Gastroesophageal sphincter (tissue), 4 donors: ENCODE measurements around the gene MPZ. TPM values are rescaled to one million over a fixed set of nuclear protein-coding genes. Genes with fewer than 3 reads are reported as not detected.

ENCODE experiments used
- ATAC-seq: fragments of 150-250 bp; one replicate; pipeline ENCODE4 v1.9.1; 2016; ENCODE audit warnings: mild to moderate bottlenecking, moderate library complexity
- H3K27ac ChIP-seq, 4 donors: fragments of 200-600 bp; sonication (generic) in 3 of 4; 1 replicate in 3 of 4; 2 replicates in 1 of 4; pipeline ENCODE4 v1.5.1; 2016 to 2019
- H3K27me3 ChIP-seq: fragments of 200-600 bp; sonication (generic); one replicate; pipeline ENCODE4 v1.5.1; 2019
- H3K36me3 ChIP-seq, 2 donors: fragments of 200-600 bp; sonication (generic); one replicate each; pipeline ENCODE4 v1.5.1; 2019; ENCODE audit warnings: control low read depth in 1 of 2
- H3K4me1 ChIP-seq, 3 donors: fragments of 200-600 bp; sonication (generic); 1 replicate in 2 of 3; 2 replicates in 1 of 3; pipeline ENCODE4 v1.5.1; 2016 to 2019; ENCODE audit warnings: control low read depth in 2 of 3
- H3K4me3 ChIP-seq, 2 donors: fragments of 200-600 bp; sonication (generic); one replicate each; pipeline ENCODE4 v1.5.1; 2019; ENCODE audit warnings: mild to moderate bottlenecking in 1 of 2, moderate library complexity in 1 of 2
- H3K9me3 ChIP-seq, 3 donors: fragments of 200-600 bp; sonication (generic); one replicate each; pipeline ENCODE4 v1.5.1; 2017 to 2019; ENCODE audit warnings: control low read depth in 2 of 3
- EP300 ChIP-seq: sonication (generic); formaldehyde crosslinking; IDR thresholded peaks from one replicate; pipeline ENCODE4 v1.6.1; 2017; ENCODE audit warnings: antibody characterized with exemption, mild to moderate bottlenecking
- POLR2A ChIP-seq, 2 donors: fragments of 450-650 bp; IDR thresholded peaks; one replicate each; pipeline ENCODE4 v1.6.1; 2017; ENCODE audit warnings: antibody characterized with exemption in 2 of 2, mild to moderate bottlenecking in 2 of 2, moderate library complexity in 1 of 2
- POLR2AphosphoS5 ChIP-seq: sonication (generic); formaldehyde crosslinking; IDR thresholded peaks from one replicate; pipeline ENCODE4 v1.6.1; 2017; ENCODE audit warnings: antibody characterized with exemption
- WGBS, 2 donors: methylation state at CpG; one replicate each; pipeline ENCODE4 v1.1.5; 2018; ENCODE audit warnings: low coverage in 1 of 2; 5-methylcytosine and 5-hydroxymethylcytosine counted together
- total RNA-seq, 4 donors: library from RNA; depleted of rRNA; stranded (reverse); fragments of >200 nt; gene quantifications; one replicate each; pipeline ENCODE4 v1.1.0, GENCODE V29; 2016
- TF ChIP-seq, protein P1 (sequence below), 4 experiments: fragments of 200-600 bp in 2 of 4; fragments of 450-650 bp in 2 of 4; sonication (generic) in 1 of 4; IDR thresholded peaks; one replicate each; pipeline ENCODE4 v1.5.1; 2017 to 2019; ENCODE audit warnings: antibody characterized with exemption in 4 of 4, mild to moderate bottlenecking in 2 of 4, moderate library complexity in 2 of 4

The MPZ gene
- total RNA-seq, 4 donors from 2014 or later: 5.3 to 18.7 (median 9.4) TPM

DNA sequence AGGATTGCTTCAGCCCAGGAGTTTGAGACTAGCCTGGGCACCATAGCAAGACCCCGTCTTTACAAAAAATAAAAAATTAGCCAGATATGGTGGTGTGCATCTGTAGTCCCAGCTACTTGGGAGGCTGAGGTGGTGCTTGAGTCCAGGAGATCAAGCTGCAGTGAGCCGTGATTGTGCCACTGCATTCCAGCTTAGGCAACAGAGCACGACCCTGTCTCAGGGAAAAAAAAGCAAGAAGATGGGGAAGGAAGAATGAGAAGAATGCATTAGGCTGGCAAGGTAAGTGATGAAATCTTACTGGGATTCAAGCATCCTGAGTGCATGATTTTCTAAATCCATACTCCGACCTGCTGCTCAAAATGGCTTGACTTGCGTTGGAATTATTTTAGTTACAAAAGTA, 44.5 kb downstream of the MPZ start:
- H3K9me3 ChIP-seq: no peaks in the 10 kb centered on the region
- no peaks in the 10 kb centered on the region for H3K36me3 ChIP-seq
- H3K4me1 ChIP-seq: peaks cover 0 to 37% (median 7%) of the 10 kb centered on the region in 3 donors
- no peak for TF ChIP-seq EP300
- no peak for TF ChIP-seq POLR2A (IDR thresholded peaks at IDR 0.05)
- TF ChIP-seq POLR2AphosphoS5: no peak
- TF ChIP-seq, protein P1, sequence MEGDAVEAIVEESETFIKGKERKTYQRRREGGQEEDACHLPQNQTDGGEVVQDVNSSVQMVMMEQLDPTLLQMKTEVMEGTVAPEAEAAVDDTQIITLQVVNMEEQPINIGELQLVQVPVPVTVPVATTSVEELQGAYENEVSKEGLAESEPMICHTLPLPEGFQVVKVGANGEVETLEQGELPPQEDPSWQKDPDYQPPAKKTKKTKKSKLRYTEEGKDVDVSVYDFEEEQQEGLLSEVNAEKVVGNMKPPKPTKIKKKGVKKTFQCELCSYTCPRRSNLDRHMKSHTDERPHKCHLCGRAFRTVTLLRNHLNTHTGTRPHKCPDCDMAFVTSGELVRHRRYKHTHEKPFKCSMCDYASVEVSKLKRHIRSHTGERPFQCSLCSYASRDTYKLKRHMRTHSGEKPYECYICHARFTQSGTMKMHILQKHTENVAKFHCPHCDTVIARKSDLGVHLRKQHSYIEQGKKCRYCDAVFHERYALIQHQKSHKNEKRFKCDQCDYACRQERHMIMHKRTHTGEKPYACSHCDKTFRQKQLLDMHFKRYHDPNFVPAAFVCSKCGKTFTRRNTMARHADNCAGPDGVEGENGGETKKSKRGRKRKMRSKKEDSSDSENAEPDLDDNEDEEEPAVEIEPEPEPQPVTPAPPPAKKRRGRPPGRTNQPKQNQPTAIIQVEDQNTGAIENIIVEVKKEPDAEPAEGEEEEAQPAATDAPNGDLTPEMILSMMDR (IDR thresholded peaks at IDR 0.05): no peak
- WGBS, 2 donors: 73 to 83% methylated on average over 3 to 5 of the region's 5 CpGs
- ATAC-seq: no peak
- peaks cover 14% of the 10 kb centered on the region for H3K27me3 ChIP-seq
- no peak overlapping the region for H3K27ac ChIP-seq
- H3K4me3 ChIP-seq: no peak overlapping the region

DNA sequence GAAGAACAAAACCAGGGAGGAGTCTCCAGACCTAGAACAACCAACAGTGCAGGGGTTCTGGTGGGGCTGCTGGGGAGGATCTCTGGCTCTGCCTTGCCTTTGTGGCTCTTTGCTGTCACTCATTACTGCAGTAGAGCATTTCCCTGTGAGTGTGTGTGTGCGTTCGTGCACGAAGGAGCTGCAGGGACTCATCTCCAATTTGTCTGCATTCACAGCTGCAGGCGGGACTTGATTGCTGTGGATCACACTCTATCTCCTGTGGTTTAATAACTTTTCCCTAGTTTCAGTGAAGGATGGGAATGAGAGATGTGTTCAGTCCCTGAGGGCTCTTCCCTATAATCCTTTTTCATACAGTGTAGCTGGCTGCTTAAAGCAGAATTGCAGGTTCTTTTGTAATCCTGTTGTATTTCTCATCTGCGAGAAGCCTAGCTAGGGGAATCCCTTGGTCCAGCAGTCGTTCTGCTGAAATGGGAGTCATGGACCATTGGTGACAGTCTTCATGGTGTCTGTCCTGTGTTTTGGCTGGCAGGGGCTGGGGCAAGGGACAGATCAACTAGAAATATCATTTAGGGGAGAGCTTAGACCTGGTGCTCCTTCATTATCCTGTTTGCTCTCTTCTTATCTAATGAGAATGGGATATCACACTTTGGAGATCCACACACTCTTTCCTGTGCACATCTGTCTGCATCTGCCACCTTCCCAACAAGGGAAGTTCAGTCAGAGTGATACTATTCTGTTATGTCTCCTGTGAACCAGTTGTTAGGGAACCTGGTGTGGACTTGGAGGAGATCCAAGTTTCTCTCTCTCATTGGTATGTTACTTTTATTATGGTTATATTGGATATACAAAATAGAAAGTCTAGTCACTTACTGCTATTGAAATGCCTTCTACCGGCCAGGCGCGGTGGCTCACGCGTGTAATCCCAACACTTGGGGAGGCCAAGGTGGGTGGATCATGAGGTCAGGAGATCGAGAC, 48.2 kb downstream of the MPZ start:
- peaks cover 0 to 12% (median 0%) of the 10 kb centered on the region in 3 donors for H3K9me3 ChIP-seq
- H3K4me1 ChIP-seq: peaks cover 0 to 48% (median 14%) of the 10 kb centered on the region in 3 donors
- 43 to 59% methylated on average over 5 to 7 of the region's 12 CpGs for WGBS, 2 donors
- TF ChIP-seq, protein P1 (IDR thresholded peaks at IDR 0.05): no peak
- TF ChIP-seq POLR2A (IDR thresholded peaks at IDR 0.05): no peak
- no peak for TF ChIP-seq EP300
- TF ChIP-seq POLR2AphosphoS5: no peak
- H3K36me3 ChIP-seq: no peaks in the 10 kb centered on the region
- H3K27me3 ChIP-seq: peaks cover 46% of the 10 kb centered on the region
- no peak for ATAC-seq
- H3K4me3 ChIP-seq: no peak overlapping the region
- peak overlapping the region in 2 of 4 donors; percentile 0 to 20 for H3K27ac ChIP-seq

DNA sequence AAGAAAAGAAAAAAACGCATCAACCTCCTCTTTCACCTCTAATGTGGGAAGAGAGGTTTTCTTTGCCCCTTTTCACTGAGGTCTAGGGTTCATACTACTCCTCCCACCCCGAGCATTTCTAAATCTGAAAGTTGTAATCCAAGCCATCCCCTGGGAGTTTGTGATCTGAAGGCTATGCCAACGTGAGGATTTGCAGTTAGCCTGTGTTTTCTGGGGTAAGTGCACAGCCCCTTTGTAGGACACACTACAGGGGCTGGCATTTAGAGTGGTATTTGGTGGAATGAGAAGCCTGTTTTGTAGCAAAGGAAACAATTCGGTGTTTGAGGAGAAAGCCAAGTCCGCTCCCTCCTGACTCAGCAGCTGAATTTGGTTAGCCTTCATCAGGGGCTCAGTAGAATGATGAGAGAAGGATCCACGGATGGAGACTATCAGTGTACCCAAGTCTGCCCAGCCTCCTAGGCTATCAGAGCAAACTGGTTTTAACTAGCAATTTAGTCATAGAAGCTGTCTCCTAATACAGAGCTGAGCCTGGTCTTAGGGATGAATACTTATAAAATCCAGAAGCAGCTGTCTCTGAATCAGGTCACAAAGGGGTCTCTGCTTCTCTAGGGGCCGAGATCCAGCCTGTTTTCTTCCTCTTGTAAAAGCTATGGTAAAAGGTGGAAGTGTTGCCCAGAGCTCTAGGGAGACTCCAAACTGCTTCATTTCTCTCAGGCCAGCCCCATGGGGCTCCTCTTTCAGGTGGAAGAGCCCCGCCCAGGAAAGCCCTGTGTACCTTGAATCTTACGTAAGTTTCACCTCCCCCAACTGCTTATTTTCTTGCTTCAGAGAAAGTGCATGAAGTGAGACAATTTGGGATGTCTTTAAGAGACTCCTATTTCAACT, 49.1 kb downstream of the MPZ start:
- Histone ChIP-seq H3K4me3 (no peak overlapping the region), H3K9me3 (peaks cover 0 to 18% (median 0%) of the 10 kb centered on the region in 3 donors), H3K27ac (peak overlapping the region in 2 of 4 donors; percentile 20 to 44), H3K4me1 (peaks cover 0 to 39% (median 8%) of the 10 kb centered on the region in 3 donors), H3K36me3 (no peaks in the 10 kb centered on the region), H3K27me3 (peaks cover 46% of the 10 kb centered on the region)
- 26 to 33% methylated on average over 6 to 8 of the region's 9 CpGs for WGBS, 2 donors
- no peak for TF ChIP-seq POLR2A (IDR thresholded peaks at IDR 0.05)
- no peak for TF ChIP-seq POLR2AphosphoS5
- TF ChIP-seq EP300: no peak
- TF ChIP-seq, protein P1 (IDR thresholded peaks at IDR 0.05): no peak
- no peak for ATAC-seq

DNA sequence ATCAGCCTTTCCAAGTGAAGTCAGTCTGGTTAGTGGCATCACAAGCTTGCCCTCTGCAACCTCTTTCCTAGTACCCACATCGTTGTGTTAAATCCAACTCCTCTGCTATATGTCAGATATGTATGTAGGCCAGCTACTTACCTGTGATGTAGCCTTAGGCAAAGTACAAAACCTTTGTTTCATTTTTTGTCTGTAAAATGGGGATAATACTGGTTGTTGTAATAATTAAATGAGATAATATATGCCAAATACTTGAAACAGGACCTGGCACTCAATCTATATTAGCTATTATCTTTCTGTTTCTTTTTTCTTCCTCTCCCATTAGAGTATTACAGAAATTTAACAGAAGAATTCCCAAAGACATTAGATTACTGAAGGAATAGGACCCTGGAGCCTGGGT, 50.0 kb downstream of the MPZ start:
- WGBS, 2 donors: 45 to 57% methylated on average over 1 of the region's 1 CpG
- peaks cover 0 to 18% (median 0%) of the 10 kb centered on the region in 3 donors for H3K9me3 ChIP-seq
- H3K36me3 ChIP-seq: no peaks in the 10 kb centered on the region
- H3K27me3 ChIP-seq: peaks cover 46% of the 10 kb centered on the region
- ATAC-seq: no peak
- H3K27ac ChIP-seq: peak overlapping the region in 2 of 4 donors; percentile 20 to 78
- TF ChIP-seq POLR2A (IDR thresholded peaks at IDR 0.05) (no peak), POLR2AphosphoS5 (no peak), EP300 (no peak)
- TF ChIP-seq, protein P1 (IDR thresholded peaks at IDR 0.05): no peak
- no peak overlapping the region for H3K4me3 ChIP-seq
- H3K4me1 ChIP-seq: peaks cover 0 to 39% (median 8%) of the 10 kb centered on the region in 3 donors
